Activated CD4-positive, alpha-beta T cell treated with anti-CD3 and anti-CD28 coated beads for 48 hours (primary cell): ENCODE data around the gene KRTAP6-1.

Experiments
- DNase-seq: peaks from one replicate; pipeline ENCODE4 v3.0.0-alpha.2; 2020

KRTAP6-1 gene, protein sequence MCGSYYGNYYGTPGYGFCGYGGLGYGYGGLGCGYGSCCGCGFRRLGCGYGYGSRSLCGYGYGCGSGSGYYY

DNA sequence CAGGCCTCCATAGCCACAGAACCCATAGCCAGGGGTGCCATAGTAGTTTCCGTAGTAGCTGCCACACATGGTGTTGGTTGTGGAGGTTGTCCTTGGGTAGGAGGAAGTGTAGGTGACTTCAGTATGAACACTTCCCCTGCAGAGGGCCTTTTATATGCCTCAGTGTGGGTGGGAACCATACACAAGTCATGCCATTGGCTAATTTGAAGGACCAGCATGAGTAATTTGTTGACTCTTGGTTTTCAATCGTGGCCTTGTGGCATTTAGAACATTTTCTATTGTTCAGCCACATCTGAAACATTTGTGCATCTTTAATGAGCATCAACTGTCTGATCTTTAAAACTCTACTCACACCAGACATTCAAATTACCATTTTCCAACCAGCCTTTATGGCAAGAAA, at the start of gene KRTAP6-1:
Gene KRTAP6-1 (minus strand): TSS at position 95 of the 400 bp plus-strand sequence. CDS start 26 bp downstream, at position 69.
- DNase-seq, result no peak

- no peak for DNase-seq
Observed at GRCh38 chr21:30652891-30653290, 39.2 kb upstream of the KRTAP6-1 start.

DNA sequence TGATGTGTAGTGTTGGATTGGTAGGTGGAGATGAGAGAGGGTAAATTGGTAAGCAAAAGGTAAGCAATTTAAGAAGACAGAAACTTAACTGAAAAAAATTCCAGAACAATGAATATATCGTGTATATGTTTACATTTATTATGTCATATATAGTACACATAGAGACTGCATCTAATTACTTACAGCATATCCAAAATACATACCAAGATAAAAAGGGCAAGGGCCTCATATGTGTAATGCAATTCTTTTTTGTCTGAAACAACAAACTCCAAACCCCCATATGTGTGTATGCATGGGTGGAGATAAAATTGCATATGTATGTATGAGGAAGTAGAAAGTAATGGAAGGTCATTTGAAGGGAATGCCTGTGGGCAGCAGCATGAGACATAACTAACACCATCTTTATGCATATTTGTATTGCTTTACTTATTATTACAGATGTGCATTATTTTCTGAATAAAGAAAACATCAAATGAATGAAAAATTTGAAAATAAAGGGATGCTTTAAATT, 33.2 kb upstream of the KRTAP6-1 start:
- DNase-seq, result no peak

DNA sequence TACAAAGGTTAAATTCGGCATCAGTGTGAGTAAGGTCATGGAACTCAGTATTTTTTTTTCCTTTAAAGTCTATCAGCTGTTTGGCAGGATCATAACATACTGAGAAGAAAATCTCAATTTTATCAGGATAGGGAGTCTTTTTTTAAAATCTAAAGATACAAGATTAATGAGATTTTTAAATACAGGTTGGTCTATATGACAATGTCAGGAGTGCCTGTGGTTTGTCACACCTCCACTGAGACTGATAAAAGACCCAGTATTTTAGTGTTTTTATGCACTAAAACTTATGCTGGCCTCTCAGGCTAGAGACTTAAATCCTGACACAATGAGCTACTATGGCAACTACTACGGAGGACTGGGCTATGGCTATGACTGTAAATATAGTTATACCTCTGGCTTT, 28.8 kb upstream of the KRTAP6-1 start, which contains the start of gene KRTAP20-3:
Gene KRTAP20-3 (plus strand): TSS at position 301 of the 400 bp plus-strand sequence.
- DNase-seq, result no peak

GRCh38 chr21:30638686-30639085, 25.0 kb upstream of the KRTAP6-1 start:
- no peak for DNase-seq

DNA sequence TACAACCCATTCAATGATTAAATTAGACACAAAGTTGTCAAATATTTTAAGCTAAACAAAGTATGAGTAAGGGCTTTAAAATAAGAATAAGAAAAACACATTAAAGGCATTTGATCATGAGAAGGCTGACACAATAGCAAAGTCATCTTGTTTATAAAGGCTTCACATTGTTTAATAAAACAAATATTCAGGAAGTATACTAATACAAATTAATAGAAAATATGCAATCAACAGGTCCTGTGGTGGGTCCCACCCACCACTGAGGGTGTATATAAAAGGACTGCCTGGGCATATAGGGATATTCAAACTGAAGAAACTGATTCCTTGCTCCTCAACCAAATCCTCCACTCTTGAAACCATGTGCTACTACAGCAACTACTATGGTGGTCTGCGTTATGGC, 21.2 kb upstream of the KRTAP6-1 start, which contains the start of gene KRTAP20-2:
Gene KRTAP20-2 (plus strand): TSS at position 301 of the 400 bp plus-strand sequence. CDS start 58 bp downstream, at position 359.
- no peak for DNase-seq

DNA sequence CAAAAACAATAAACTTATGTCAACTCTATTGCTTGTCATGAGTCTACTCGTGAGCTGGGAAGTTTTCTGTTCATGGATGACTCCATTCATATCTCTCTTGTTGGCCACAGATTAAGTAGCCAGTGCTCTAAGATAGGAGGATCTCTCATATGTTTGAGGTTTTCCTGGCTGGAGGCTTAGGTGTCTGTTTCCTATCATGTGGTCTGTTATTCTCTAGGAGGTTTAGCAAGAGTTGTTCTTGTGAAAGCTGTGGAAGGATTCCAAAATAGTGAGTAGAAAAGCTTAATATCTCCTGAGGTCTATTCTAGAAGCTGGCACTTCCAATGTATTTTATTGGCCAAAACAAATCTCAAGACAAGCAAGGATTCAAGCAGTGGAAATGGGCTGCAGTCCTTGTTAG, 15.5 kb upstream of the KRTAP6-1 start:
- DNase-seq, result no peak

- no peak for DNase-seq
Observed at GRCh38 chr21:30628109-30628508, 14.4 kb upstream of the KRTAP6-1 start.

DNA sequence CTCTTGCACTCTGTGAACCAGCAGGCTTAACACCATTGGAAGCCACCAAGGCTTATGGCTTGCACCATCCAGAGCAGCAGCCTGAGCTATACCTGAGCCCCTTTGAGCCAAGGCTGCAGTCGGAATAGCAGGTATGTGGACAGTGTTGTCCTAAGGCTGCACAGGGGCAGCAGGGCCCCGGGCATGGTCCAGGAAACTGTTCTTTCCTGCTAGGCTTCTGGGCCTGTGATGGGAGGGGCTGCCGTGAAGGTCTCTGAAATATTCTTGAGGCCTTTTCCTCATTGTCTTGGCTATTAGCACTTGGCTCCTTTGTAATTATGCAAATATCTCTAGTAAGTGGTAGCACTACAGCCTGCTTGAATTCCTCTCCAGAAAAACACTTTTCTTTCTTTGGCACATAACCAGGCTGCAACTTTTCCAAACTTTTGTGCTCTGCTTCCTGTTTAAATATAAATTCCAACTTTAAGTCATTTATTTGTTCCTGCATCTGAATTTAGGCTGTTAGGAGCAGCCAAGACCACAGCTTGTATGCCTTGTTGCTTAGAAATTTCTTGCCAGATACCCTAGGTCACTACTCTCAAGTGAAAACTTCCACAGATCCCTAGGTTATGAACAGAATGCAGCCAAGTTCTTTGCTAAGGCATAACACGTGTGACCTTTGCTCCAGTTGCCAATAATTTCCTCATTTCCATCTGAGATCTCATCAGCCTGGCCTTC, 11.9 kb upstream of the KRTAP6-1 start:
- no peak for DNase-seq

DNA sequence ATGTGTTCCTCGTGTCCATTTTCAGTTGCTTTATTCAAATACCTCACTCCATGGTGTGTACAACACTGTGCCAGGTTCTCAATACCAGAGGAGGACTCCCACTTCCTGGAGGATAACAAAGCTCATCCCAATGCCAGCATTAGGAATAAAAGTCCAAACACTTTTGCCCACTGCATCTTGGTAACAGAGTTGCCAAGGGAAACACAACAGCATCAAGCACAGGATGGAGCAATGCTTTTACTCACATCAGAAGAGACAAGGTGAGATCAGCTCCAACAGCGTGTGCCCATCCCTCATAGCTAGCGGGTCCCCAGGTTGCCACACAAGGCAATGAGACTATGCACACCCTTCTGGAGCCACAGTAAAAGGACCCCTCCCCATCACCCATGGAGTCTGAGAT, 9.6 kb upstream of the KRTAP6-1 start:
- no peak for DNase-seq

- no peak for DNase-seq
Observed at GRCh38 chr21:30620522-30620921, 6.8 kb upstream of the KRTAP6-1 start, which contains the start of gene KRTAP20-4. Gene KRTAP20-4, plus strand, starts transcription at chr21:30620627.

DNA sequence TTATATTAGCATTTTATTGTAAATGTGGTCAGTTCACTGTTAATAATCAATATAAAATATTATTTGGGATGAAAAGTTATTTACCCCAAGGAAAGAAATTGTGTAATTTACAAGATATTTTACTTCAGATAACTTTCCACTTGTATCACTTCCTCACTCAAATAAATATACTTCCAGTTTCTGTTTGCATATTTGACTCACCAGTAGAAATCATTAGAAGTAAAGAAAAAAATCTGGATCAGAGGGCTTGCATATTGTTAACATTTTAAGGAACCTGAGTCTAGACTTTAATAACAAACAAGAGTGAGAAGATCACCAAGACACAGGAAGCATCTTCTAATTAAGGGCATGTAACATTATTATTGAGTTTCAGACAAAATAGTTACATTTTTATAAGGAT, 6.3 kb upstream of the KRTAP6-1 start:
- DNase-seq, result no peak

DNA sequence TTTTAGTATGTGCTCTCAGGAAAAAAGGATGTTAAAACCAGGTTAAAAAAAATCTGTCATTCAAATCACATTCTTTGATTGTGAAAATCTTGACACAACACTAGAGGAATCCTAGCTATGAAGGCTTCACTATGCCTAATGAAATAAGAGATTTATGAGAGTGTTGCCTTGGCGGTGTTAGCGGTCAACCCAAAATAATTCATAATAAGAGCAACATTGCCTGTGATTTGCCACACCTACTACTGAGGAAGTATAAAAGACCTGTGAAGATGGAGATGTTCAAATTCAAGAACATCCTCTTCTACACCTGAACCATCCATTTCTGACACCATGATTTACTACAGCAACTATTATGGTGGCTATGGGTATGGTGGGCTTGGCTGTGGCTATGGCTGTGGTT, 2.4 kb upstream of the KRTAP6-1 start, which contains the start of gene KRTAP20-1:
Gene KRTAP20-1 (plus strand): TSS at position 301 of the 400 bp plus-strand sequence. CDS start 30 bp downstream, at position 331.
- no peak for DNase-seq

- no peak for DNase-seq
Observed at GRCh38 chr21:30615199-30615598, 1.5 kb upstream of the KRTAP6-1 start.

DNA sequence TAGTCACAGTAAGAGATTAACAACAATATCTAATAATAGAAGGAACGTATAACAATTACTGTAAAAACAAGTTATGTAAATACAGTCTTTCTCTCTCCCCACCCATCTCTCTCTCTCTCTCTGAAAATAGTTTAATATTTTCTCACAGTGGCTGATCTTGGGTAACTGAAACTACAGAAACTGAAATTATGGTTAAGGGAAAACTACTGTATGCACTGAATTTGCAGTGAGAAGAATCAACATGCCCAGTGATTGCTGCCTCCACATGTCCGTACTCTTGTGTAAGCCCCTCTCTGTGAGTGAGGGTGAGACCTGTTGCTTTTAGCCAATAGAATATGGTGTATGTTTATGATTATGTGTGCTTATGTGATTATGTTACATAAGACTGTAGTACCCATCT, 1.6 kb downstream of the KRTAP6-1 start:
- no peak for DNase-seq

DNA sequence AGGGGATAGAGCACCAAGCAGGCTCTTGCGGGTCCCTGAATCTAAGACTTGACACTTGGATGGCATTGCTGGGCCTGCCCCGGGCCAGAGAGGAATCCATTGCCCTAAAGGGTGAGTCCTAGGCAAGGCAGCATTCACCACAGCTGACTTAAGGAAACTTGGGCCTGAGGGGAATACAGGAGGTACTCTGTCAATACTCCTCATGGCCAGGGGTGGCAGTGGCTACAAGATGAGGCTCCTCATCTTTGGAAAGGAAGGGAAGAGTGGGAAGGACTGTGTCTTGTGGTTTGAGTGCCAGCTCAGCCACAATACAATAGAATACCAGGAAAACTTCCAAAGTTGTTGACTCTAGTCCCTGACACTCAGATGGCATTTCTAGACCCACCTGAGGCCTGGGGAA, 7.8 kb downstream of the KRTAP6-1 start:
- DNase-seq, result no peak

DNA sequence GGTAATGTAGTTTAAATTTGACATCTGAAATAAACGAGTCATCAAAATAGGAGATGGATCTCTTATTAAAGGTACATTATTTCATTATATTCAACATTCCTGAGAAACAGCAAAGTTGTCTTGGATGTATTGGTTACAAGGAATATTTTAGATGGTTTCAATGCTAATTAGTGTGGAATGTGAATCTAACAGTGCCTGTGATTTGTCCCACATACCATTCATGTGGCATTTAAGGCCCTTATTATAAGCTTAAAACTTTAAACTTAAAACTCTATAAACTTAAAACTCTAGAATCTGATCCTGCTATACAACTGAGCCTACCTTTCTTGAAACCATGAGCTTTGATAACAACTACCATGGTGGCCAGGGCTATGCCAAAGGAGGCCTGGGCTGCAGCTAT, 12.9 kb downstream of the KRTAP6-1 start, which contains the start of gene KRTAP22-1:
Gene KRTAP22-1 (plus strand): TSS at position 301 of the 400 bp plus-strand sequence.
- no peak for DNase-seq

GRCh38 chr21:30598802-30599201, 14.9 kb downstream of the KRTAP6-1 start, which contains the start of gene KRTAP6-2:
Gene KRTAP6-2, minus strand, starts transcription at chr21:30598902. Its CDS starts 28 bp downstream, at chr21:30598874.
- no peak for DNase-seq

DNA sequence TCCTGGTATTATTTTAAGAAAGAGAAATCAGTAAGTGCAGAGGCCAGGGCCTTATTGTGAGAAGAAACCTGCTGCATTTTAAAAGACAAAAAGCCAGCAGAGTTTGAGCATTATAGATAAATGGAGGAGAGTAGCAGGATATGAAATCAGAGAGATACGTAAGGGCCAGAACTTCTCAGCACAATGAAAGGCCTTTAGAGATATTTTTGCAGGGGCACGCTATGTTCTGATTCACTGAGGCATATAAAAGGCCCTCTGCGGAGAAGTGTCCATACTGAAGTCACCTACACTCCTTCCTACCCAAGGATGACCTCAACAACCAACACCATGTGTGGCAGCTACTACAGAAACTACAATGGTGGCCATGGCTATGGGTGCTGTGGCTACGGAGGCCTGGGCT, 21.6 kb downstream of the KRTAP6-1 start, which contains the start of gene KRTAP6-3:
Gene KRTAP6-3 (plus strand): TSS at position 301 of the 400 bp plus-strand sequence. CDS start 6 bp downstream, at position 307.
- no peak for DNase-seq

GRCh38 chr21:30590297-30590696, 23.4 kb downstream of the KRTAP6-1 start, which contains the start of gene KRTAP22-2:
Gene KRTAP22-2, minus strand, starts transcription at chr21:30590397.
- DNase-seq, result no peak

GRCh38 chr21:30582870-30583269, 30.9 kb downstream of the KRTAP6-1 start:
- no peak for DNase-seq

- DNase-seq, result no peak
Observed at GRCh38 chr21:30580132-30580531, 33.6 kb downstream of the KRTAP6-1 start.

GRCh38 chr21:30579346-30579745, 34.4 kb downstream of the KRTAP6-1 start:
- no peak for DNase-seq

GRCh38 chr21:30577766-30578165, 36.0 kb downstream of the KRTAP6-1 start:
- no peak for DNase-seq
